ENCODE data around the gene HS3ST2.

HS3ST2 gene

GRCh38 chr16:22847100-22847499 lies 33.1 kb downstream of the HS3ST2 start:
- H3K9me3 ChIP-seq (ENCODE audit: insufficient read depth, low read length): no peaks in the 10 kb centered on the region
- no peaks in the 10 kb centered on the region for H3K36me3 ChIP-seq (ENCODE audit: low read length)
- H3K4me2 ChIP-seq (ENCODE audit: low read depth, low read length, poor library complexity, severe bottlenecking): no peak overlapping the region
- H3K4me3 ChIP-seq (ENCODE audit: insufficient read depth, low read length, poor library complexity, severe bottlenecking): no peak overlapping the region
- no peaks in the 10 kb centered on the region for H3F3A ChIP-seq (ENCODE audit: insufficient read depth)
- no peaks in the 10 kb centered on the region for H3K79me2 ChIP-seq (ENCODE audit: insufficient read depth, low read length)
- no peak overlapping the region for H3K9ac ChIP-seq (ENCODE audit: low read length)
- no peak overlapping the region for H2AFZ ChIP-seq (ENCODE audit: low read depth, low read length, severe bottlenecking)
- H3K9me2 ChIP-seq (replicated peaks; ENCODE audit: insufficient read depth, low read length): no peaks in the 10 kb centered on the region
- no peak overlapping the region for H3K27ac ChIP-seq (ENCODE audit: low read depth, low read length)
- no peaks in the 10 kb centered on the region for H3K27me3 ChIP-seq (ENCODE audit: low read length)
- TF ChIP-seq CTCF (IDR thresholded peaks at IDR 0.05; ENCODE audit: insufficient read depth, low read length, poor library complexity, severe bottlenecking) (no peak), EZH2phosphoT487 (conservative IDR thresholded peaks at IDR 0.05; ENCODE audit: low read length) (no peak)
- H4K20me1 ChIP-seq (ENCODE audit: low read depth, low read length): no peaks in the 10 kb centered on the region

- Histone ChIP-seq H3K79me2 (ENCODE audit: insufficient read depth, low read length) (no peaks in the 10 kb centered on the region), H2AFZ (ENCODE audit: low read depth, low read length, severe bottlenecking) (no peak overlapping the region), H3K9me3 (ENCODE audit: insufficient read depth, low read length) (no peaks in the 10 kb centered on the region), H3K27me3 (ENCODE audit: low read length) (no peaks in the 10 kb centered on the region), H3K9me2 (replicated peaks; ENCODE audit: insufficient read depth, low read length) (no peaks in the 10 kb centered on the region), H3F3A (ENCODE audit: insufficient read depth) (no peaks in the 10 kb centered on the region), H3K4me2 (ENCODE audit: low read depth, low read length, poor library complexity, severe bottlenecking) (no peak overlapping the region), H4K20me1 (ENCODE audit: low read depth, low read length) (no peaks in the 10 kb centered on the region), H3K36me3 (ENCODE audit: low read length) (no peaks in the 10 kb centered on the region), H3K4me3 (ENCODE audit: insufficient read depth, low read length, poor library complexity, severe bottlenecking) (no peak overlapping the region), H3K27ac (ENCODE audit: low read depth, low read length) (no peak overlapping the region), H3K9ac (ENCODE audit: low read length) (no peak overlapping the region)
- TF ChIP-seq EZH2phosphoT487 (conservative IDR thresholded peaks at IDR 0.05; ENCODE audit: low read length) (no peak), CTCF (IDR thresholded peaks at IDR 0.05; ENCODE audit: insufficient read depth, low read length, poor library complexity, severe bottlenecking) (no peak)
These were observed 33.7 kb downstream of the HS3ST2 start for GRCh38 chr16:22847690-22848089.

- no peaks in the 10 kb centered on the region for H3F3A ChIP-seq (ENCODE audit: insufficient read depth)
- H3K9me2 ChIP-seq (replicated peaks; ENCODE audit: insufficient read depth, low read length): no peaks in the 10 kb centered on the region
- no peaks in the 10 kb centered on the region for H3K36me3 ChIP-seq (ENCODE audit: low read length)
- H3K9me3 ChIP-seq (ENCODE audit: insufficient read depth, low read length): no peaks in the 10 kb centered on the region
- no peak overlapping the region for H3K27ac ChIP-seq (ENCODE audit: low read depth, low read length)
- no peak overlapping the region for H2AFZ ChIP-seq (ENCODE audit: low read depth, low read length, severe bottlenecking)
- no peak overlapping the region for H3K9ac ChIP-seq (ENCODE audit: low read length)
- H4K20me1 ChIP-seq (ENCODE audit: low read depth, low read length): no peaks in the 10 kb centered on the region
- H3K79me2 ChIP-seq (ENCODE audit: insufficient read depth, low read length): no peaks in the 10 kb centered on the region
- no peaks in the 10 kb centered on the region for H3K27me3 ChIP-seq (ENCODE audit: low read length)
- no peak for TF ChIP-seq EZH2phosphoT487 (conservative IDR thresholded peaks at IDR 0.05; ENCODE audit: low read length)
- TF ChIP-seq CTCF (IDR thresholded peaks at IDR 0.05; ENCODE audit: insufficient read depth, low read length, poor library complexity, severe bottlenecking): no peak
- no peak overlapping the region for H3K4me3 ChIP-seq (ENCODE audit: insufficient read depth, low read length, poor library complexity, severe bottlenecking)
- no peak overlapping the region for H3K4me2 ChIP-seq (ENCODE audit: low read depth, low read length, poor library complexity, severe bottlenecking)
These were observed 34.5 kb downstream of the HS3ST2 start for GRCh38 chr16:22848451-22848850.
